Measurements from ENCODE around the gene ZNF215. TPM values are rescaled to one million over a fixed set of nuclear protein-coding genes. Genes with fewer than 3 reads are reported as not detected.

ZNF215 gene
- total and polyA plus RNA-seq, 2 of the 8 experiments (the other 6 are each of a cell fraction or from before 2014, with no cell fraction given) = 6.4 to 17.9 TPM

GRCh38 chr11:6931146-6931713 is 5.0 kb downstream of the ZNF215 start:
- Histone ChIP-seq H2BK120ac (replicated peaks; ENCODE audit: low read depth, low read length) (no peak overlapping the region), H4K91ac (replicated peaks; ENCODE audit: insufficient read length, low read length) (no peak overlapping the region), H3K9me3 (ENCODE audit: insufficient read depth in 2 of 2, low read depth in 1 of 2, low read length in 1 of 2) (no peaks in the 10 kb centered on the region), H3K79me1 (ENCODE audit: low read depth, low read length) (no peaks in the 10 kb centered on the region; the same call in 1 of the 2 replicates), H3K23ac (ENCODE audit: insufficient read length) (no peak overlapping the region), H3K79me2 (ENCODE audit: control insufficient read depth in 1 of 2, insufficient read depth in 2 of 2, low read length in 2 of 2) (peaks cover 0 to 35% of the 10 kb centered on the region in 2 experiments; a peak in 2 of 4 replicates), H4K8ac (ENCODE audit: extremely low read depth, insufficient read depth, low read length) (no peak overlapping the region), H4K20me1 (replicated peaks in 1 of 2; ENCODE audit: control insufficient read depth in 1 of 2, insufficient read depth in 2 of 2, low read length in 2 of 2) (no peaks in the 10 kb centered on the region), H2BK12ac (ENCODE audit: low read depth, low read length) (no peak overlapping the region), H3K27ac (ENCODE audit: low read depth, low read length) (no peak overlapping the region), H3K14ac (ENCODE audit: insufficient read length) (no peak overlapping the region), H3K9ac (replicated peaks in 1 of 4; ENCODE audit: extremely low read depth in 1 of 4, low read depth in 3 of 4, low read length in 3 of 4) (no peak overlapping the region), H3K36me3 (ENCODE audit: control insufficient read depth in 2 of 4, insufficient read depth in 4 of 4, low read length in 3 of 4) (peaks cover 0 to 9% (median 4%) of the 10 kb centered on the region in 4 experiments; a peak in 4 of 8 replicates), H2BK20ac (ENCODE audit: low read length) (no peak overlapping the region), H2BK5ac (ENCODE audit: low read depth, low read length) (no peak overlapping the region), H3K4me1 (replicated peaks in 1 of 4; ENCODE audit: control insufficient read depth in 3 of 4, insufficient read depth in 4 of 4, low read length in 3 of 4) (peaks cover 2 to 5% (median 4%) of the 10 kb centered on the region in 4 experiments; a peak in 4 of 7 replicates), H3K27me3 (replicated peaks in 1 of 4; ENCODE audit: control insufficient read depth in 3 of 4, extremely low read depth in 1 of 4, insufficient read depth in 3 of 4, low read length in 3 of 4) (no peaks in the 10 kb centered on the region), H3K4me2 (ENCODE audit: insufficient read depth in 1 of 2, low read depth in 2 of 2, low read length in 2 of 2) (no peak overlapping the region), H3K18ac (ENCODE audit: extremely low read depth, low read length) (no peak overlapping the region), H2AK5ac (ENCODE audit: low read depth, low read length) (no peak overlapping the region), H3K56ac (replicated peaks; ENCODE audit: insufficient read length, low read depth, low read length) (no peak overlapping the region), H4K5ac (ENCODE audit: insufficient read length, low read depth, low read length) (no peak overlapping the region), H3K23me2 (ENCODE audit: low read depth, low read length) (peaks cover 5% of the 10 kb centered on the region; the same call in 1 of the 2 replicates), H3K4me3 (ENCODE audit: extremely low read depth in 1 of 4, insufficient read depth in 2 of 4, low read depth in 3 of 4, low read length in 4 of 4) (no peak overlapping the region), H2BK15ac (ENCODE audit: low read length) (no peak overlapping the region), H3K4ac (replicated peaks; ENCODE audit: insufficient read length, low read depth, low read length) (no peak overlapping the region), H2AFZ (ENCODE audit: low read length) (no peak overlapping the region)
- FAIRE-seq (no peak), DNase-seq (ENCODE audit: low read depth in 1 of 2, low spot score in 2 of 2) (no peak)
- WGBS, 2 experiments (ENCODE audit: extremely low coverage in 1 of 2, insufficient coverage in 1 of 2, insufficient read length in 1 of 2, insufficient replicate concordance in 2 of 2, low coverage in 1 of 2, low lambda C conversion rate in 2 of 2, missing lambda C conversion rate in 1 of 2) = 98% methylated on average over 3 of the region's 3 CpGs; no CpG with 5 or more reads in 1 of the 2 experiments
- CTCF ChIA-PET (ENCODE audit: partially characterized antibody) = interaction anchor here (1.2 kb wide), 2 partner anchors 42 to 119 kb away, joined by 3 to 4 read pairs; no protein-coding TSS in a partner anchor
- TF ChIP-seq FOSL1 (IDR thresholded peaks at IDR 0.05; ENCODE audit: insufficient read depth, low read depth, low read length) (no peak), CEBPB (IDR thresholded peaks at IDR 0.05; ENCODE audit: low read depth, low read length) (peak; percentile 80)
- POLR2A ChIA-PET (ENCODE audit: partially characterized antibody) = no interaction called here

All from H1 (cell line).